WTC11 (cell line): ENCODE results near the gene LRRC51.

Source experiments
- CREM ChIP-seq: sonication (generic); formaldehyde crosslinking; IDR thresholded peaks from 2 replicates; pipeline ENCODE4 v1.8.1; 2022; ENCODE audit warnings: mild to moderate bottlenecking, missing genetic modification reagents, moderate library complexity
- TF ChIP-seq, protein P1 (sequence below): sonication (generic); formaldehyde crosslinking; IDR thresholded peaks from 2 replicates; pipeline ENCODE4 v1.8.1; 2023; ENCODE audit warnings: mild to moderate bottlenecking, missing genetic modification reagents

DNA sequence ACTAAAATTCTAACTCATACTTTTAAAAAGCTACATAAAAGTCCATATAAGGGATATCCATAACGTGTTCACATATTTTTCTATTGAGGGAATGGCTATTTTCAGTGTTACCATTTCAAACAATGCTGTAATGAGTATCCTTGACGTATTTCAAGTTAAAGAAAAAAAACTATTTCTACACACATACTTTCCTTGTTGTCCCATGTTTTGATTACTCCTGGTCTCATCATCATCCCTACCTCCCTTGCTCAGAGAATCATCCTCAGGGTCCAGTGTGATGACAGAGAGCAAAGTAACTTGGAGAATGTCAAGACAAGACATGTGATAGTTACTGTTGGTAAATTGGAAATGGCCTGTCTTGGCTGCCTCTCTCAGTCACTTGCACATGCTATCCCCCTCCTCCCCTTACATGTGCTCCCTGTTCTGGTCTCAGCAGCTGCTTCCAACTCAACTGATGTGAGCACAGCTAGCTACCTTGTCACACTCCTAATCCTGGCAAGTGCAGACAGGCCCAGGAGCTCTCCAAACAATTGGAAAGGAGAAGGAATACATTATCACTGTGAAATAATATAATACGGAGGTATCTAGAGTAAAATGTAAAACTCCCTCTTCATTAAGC, 22.1 kb upstream of the LRRC51 start:
- TF ChIP-seq, protein P1, sequence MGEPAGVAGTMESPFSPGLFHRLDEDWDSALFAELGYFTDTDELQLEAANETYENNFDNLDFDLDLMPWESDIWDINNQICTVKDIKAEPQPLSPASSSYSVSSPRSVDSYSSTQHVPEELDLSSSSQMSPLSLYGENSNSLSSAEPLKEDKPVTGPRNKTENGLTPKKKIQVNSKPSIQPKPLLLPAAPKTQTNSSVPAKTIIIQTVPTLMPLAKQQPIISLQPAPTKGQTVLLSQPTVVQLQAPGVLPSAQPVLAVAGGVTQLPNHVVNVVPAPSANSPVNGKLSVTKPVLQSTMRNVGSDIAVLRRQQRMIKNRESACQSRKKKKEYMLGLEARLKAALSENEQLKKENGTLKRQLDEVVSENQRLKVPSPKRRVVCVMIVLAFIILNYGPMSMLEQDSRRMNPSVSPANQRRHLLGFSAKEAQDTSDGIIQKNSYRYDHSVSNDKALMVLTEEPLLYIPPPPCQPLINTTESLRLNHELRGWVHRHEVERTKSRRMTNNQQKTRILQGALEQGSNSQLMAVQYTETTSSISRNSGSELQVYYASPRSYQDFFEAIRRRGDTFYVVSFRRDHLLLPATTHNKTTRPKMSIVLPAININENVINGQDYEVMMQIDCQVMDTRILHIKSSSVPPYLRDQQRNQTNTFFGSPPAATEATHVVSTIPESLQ (CRISPR knock-in tag) = no peak
- no peak for TF ChIP-seq CREM (CRISPR knock-in tag)
